Activated naive CD4-positive, alpha-beta T cell treated with anti-CD3 and anti-CD28 coated beads, Interleukin-2, amount 50 U/mL, for 24 hours (primary cell): ENCODE results near the gene PACSIN1.

Source experiments
- H3K27ac Mint-ChIP-seq: one replicate; pipeline ENCODE4 v1.8.0; 2021; ENCODE audit warnings: mild to moderate bottlenecking, mixed read lengths
- H3K27me3 Mint-ChIP-seq: one replicate; pipeline ENCODE4 v1.8.0; 2021; ENCODE audit warnings: mixed read lengths
- H3K36me3 Mint-ChIP-seq: one replicate; pipeline ENCODE4 v1.8.0; 2021; ENCODE audit warnings: mixed read lengths
- H3K4me1 Mint-ChIP-seq: one replicate; pipeline ENCODE4 v1.8.0; 2021; ENCODE audit warnings: mixed read lengths
- H3K4me3 Mint-ChIP-seq: one replicate; pipeline ENCODE4 v1.8.0; 2021; ENCODE audit warnings: mild to moderate bottlenecking, mixed read lengths
- H3K9me3 Mint-ChIP-seq: one replicate; pipeline ENCODE4 v1.8.0; 2021; ENCODE audit warnings: mixed read lengths

The PACSIN1 gene

GRCh38 chr6:34549804-34550202 is 83.9 kb downstream of the PACSIN1 start:
- no peak overlapping the region for H3K4me3 Mint-ChIP-seq
- peaks cover 4% of the 10 kb centered on the region for H3K4me1 Mint-ChIP-seq
- no peaks in the 10 kb centered on the region for H3K36me3 Mint-ChIP-seq
- no peaks in the 10 kb centered on the region for H3K9me3 Mint-ChIP-seq
- no peak overlapping the region for H3K27ac Mint-ChIP-seq
- no peaks in the 10 kb centered on the region for H3K27me3 Mint-ChIP-seq

GRCh38 chr6:34551720-34552119 is 85.8 kb downstream of the PACSIN1 start:
- H3K9me3 Mint-ChIP-seq: no peaks in the 10 kb centered on the region
- no peaks in the 10 kb centered on the region for H3K36me3 Mint-ChIP-seq
- no peaks in the 10 kb centered on the region for H3K27me3 Mint-ChIP-seq
- H3K4me3 Mint-ChIP-seq: no peak overlapping the region
- no peak overlapping the region for H3K27ac Mint-ChIP-seq
- peaks cover 4% of the 10 kb centered on the region for H3K4me1 Mint-ChIP-seq

GRCh38 chr6:34552620-34553019 is 86.7 kb downstream of the PACSIN1 start:
- H3K36me3 Mint-ChIP-seq: no peaks in the 10 kb centered on the region
- H3K9me3 Mint-ChIP-seq: no peaks in the 10 kb centered on the region
- peaks cover 4% of the 10 kb centered on the region for H3K4me1 Mint-ChIP-seq
- no peak overlapping the region for H3K27ac Mint-ChIP-seq
- H3K27me3 Mint-ChIP-seq: no peaks in the 10 kb centered on the region
- no peak overlapping the region for H3K4me3 Mint-ChIP-seq

GRCh38 chr6:34553146-34553545 is 87.3 kb downstream of the PACSIN1 start:
- Mint-ChIP-seq H3K27ac (no peak overlapping the region), H3K4me1 (peaks cover 4% of the 10 kb centered on the region), H3K9me3 (no peaks in the 10 kb centered on the region), H3K4me3 (no peak overlapping the region), H3K36me3 (no peaks in the 10 kb centered on the region), H3K27me3 (no peaks in the 10 kb centered on the region)

GRCh38 chr6:34553750-34554149 is 87.9 kb downstream of the PACSIN1 start:
- Mint-ChIP-seq H3K36me3 (no peaks in the 10 kb centered on the region), H3K27me3 (no peaks in the 10 kb centered on the region)

GRCh38 chr6:34554291-34555006 is 88.6 kb downstream of the PACSIN1 start:
- Mint-ChIP-seq H3K4me3 (no peak overlapping the region), H3K27ac (no peak overlapping the region), H3K9me3 (no peaks in the 10 kb centered on the region), H3K4me1 (peaks cover 4% of the 10 kb centered on the region), H3K36me3 (no peaks in the 10 kb centered on the region), H3K27me3 (no peaks in the 10 kb centered on the region)

More at GRCh38 chr6:34553750-34554149, 87.9 kb downstream of the PACSIN1 start:
- H3K4me1 Mint-ChIP-seq: peaks cover 4% of the 10 kb centered on the region
- no peaks in the 10 kb centered on the region for H3K9me3 Mint-ChIP-seq
- H3K4me3 Mint-ChIP-seq: no peak overlapping the region
- H3K27ac Mint-ChIP-seq: no peak overlapping the region

- H3K27ac Mint-ChIP-seq: no peak overlapping the region
- no peaks in the 10 kb centered on the region for H3K27me3 Mint-ChIP-seq
Measured at GRCh38 chr6:34555007-34555322, 89.1 kb downstream of the PACSIN1 start.

GRCh38 chr6:34555328-34555727 is 89.5 kb downstream of the PACSIN1 start:
- Mint-ChIP-seq H3K27ac (no peak overlapping the region), H3K9me3 (no peaks in the 10 kb centered on the region), H3K36me3 (no peaks in the 10 kb centered on the region), H3K4me1 (peaks cover 4% of the 10 kb centered on the region), H3K4me3 (no peak overlapping the region), H3K27me3 (no peaks in the 10 kb centered on the region)

More at GRCh38 chr6:34555007-34555322, 89.1 kb downstream of the PACSIN1 start:
- H3K4me3 Mint-ChIP-seq: no peak overlapping the region
- peaks cover 4% of the 10 kb centered on the region for H3K4me1 Mint-ChIP-seq
- H3K36me3 Mint-ChIP-seq: no peaks in the 10 kb centered on the region
- H3K9me3 Mint-ChIP-seq: no peaks in the 10 kb centered on the region

- Mint-ChIP-seq H3K9me3 (no peaks in the 10 kb centered on the region), H3K36me3 (no peaks in the 10 kb centered on the region), H3K4me1 (peaks cover 4% of the 10 kb centered on the region), H3K27me3 (no peaks in the 10 kb centered on the region), H3K27ac (no peak within 1 kb of the TSS), H3K4me3 (no peak within 1 kb of the TSS)
Measured at GRCh38 chr6:34556031-34556471, 90.2 kb downstream of the PACSIN1 start, which contains the start of gene SPDEF. TSS of gene SPDEF (minus strand) at chr6:34556329. CDS start at chr6:34544455, 11,874 bp downstream.

- Mint-ChIP-seq H3K9me3 (no peaks in the 10 kb centered on the region), H3K27ac (no peak overlapping the region), H3K27me3 (no peaks in the 10 kb centered on the region), H3K36me3 (no peaks in the 10 kb centered on the region), H3K4me1 (peaks cover 4% of the 10 kb centered on the region), H3K4me3 (no peak overlapping the region)
Measured at GRCh38 chr6:34556493-34556892, 90.6 kb downstream of the PACSIN1 start.

GRCh38 chr6:34557228-34557627 is 91.4 kb downstream of the PACSIN1 start:
- Mint-ChIP-seq H3K4me3 (no peak overlapping the region), H3K4me1 (peaks cover 4% of the 10 kb centered on the region), H3K9me3 (no peaks in the 10 kb centered on the region), H3K27me3 (no peaks in the 10 kb centered on the region), H3K36me3 (no peaks in the 10 kb centered on the region), H3K27ac (no peak overlapping the region)

GRCh38 chr6:34558172-34558714 is 92.4 kb downstream of the PACSIN1 start:
- Mint-ChIP-seq H3K9me3 (no peaks in the 10 kb centered on the region), H3K36me3 (no peaks in the 10 kb centered on the region), H3K27me3 (no peaks in the 10 kb centered on the region), H3K4me3 (no peak overlapping the region), H3K4me1 (peaks cover 4% of the 10 kb centered on the region), H3K27ac (no peak overlapping the region)

- Mint-ChIP-seq H3K4me3 (no peak overlapping the region), H3K4me1 (no peaks in the 10 kb centered on the region), H3K27me3 (no peaks in the 10 kb centered on the region), H3K27ac (no peak overlapping the region), H3K36me3 (no peaks in the 10 kb centered on the region), H3K9me3 (no peaks in the 10 kb centered on the region)
Measured at GRCh38 chr6:34559651-34560365, 93.9 kb downstream of the PACSIN1 start.

- H3K27ac Mint-ChIP-seq: no peak overlapping the region
- H3K27me3 Mint-ChIP-seq: no peaks in the 10 kb centered on the region
- H3K9me3 Mint-ChIP-seq: no peaks in the 10 kb centered on the region
- no peaks in the 10 kb centered on the region for H3K36me3 Mint-ChIP-seq
- no peak overlapping the region for H3K4me3 Mint-ChIP-seq
- no peaks in the 10 kb centered on the region for H3K4me1 Mint-ChIP-seq
Measured at GRCh38 chr6:34560366-34561226, 94.7 kb downstream of the PACSIN1 start.

GRCh38 chr6:34561227-34561530 is 95.3 kb downstream of the PACSIN1 start:
- Mint-ChIP-seq H3K4me3 (no peak overlapping the region), H3K36me3 (no peaks in the 10 kb centered on the region), H3K4me1 (no peaks in the 10 kb centered on the region), H3K27me3 (no peaks in the 10 kb centered on the region), H3K9me3 (no peaks in the 10 kb centered on the region), H3K27ac (no peak overlapping the region)
